Measurements from ENCODE around the gene RHEB.

DNA sequence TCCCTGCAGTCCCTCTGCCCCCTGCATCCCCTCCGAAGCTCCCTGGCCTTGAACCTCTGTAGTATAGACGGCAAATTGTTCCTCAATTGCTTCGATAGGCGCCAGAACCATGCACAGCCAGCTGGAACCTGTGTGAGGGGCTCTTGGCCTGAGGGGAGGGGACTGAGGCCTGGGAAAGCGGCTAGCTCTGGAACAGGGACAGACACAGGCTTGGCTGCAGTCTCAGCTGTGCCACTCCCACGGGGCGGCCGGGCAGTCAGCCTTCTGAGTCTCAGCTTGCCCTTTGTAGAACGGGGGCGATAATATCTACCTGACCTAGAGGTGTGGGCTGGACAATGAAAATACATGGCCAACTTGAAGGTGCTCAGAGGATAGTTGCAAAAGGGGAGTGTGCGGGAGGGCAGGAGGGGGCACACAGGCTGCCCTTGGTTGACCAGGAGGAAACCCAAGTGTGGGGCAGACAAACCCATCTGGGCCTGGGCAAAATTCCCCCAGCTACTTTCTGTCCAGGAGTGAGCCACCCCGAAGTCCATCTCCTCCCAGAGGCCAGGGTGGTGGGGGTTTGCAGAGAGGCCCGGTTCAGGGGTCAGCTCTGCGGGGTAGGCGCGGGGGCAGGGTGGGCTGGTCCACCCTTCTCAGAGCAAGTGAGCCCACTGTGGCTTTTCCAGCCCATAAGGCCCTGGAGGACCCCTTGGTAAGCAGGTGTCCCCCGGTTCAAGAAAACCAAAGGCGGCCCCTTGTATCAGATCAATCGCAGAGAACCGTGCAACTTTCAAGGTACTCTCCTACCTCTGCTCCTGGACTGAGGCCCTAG is 84.4 kb downstream of the RHEB start:
- no peak for TF ChIP-seq RAD21 (IDR thresholded peaks at IDR 0.05; ENCODE audit: low read depth)
- TF ChIP-seq EP300 (IDR thresholded peaks at IDR 0.05; ENCODE audit: borderline replicate concordance) = no peak
- TF ChIP-seq NFIC (IDR thresholded peaks at IDR 0.05) = no peak
- no peak for TF ChIP-seq TAF1 (IDR thresholded peaks at IDR 0.05; ENCODE audit: low read depth)
- TF ChIP-seq REST (IDR thresholded peaks at IDR 0.05; ENCODE audit: low read depth) = no peak
- TF ChIP-seq CREB1 (IDR thresholded peaks at IDR 0.05; ENCODE audit: low read depth) = no peak
- TF ChIP-seq FOXM1 (IDR thresholded peaks at IDR 0.05; ENCODE audit: borderline replicate concordance, low read depth) = no peak
- no peak for TF ChIP-seq CEBPB (IDR thresholded peaks at IDR 0.05)
- TF ChIP-seq, protein P1, sequence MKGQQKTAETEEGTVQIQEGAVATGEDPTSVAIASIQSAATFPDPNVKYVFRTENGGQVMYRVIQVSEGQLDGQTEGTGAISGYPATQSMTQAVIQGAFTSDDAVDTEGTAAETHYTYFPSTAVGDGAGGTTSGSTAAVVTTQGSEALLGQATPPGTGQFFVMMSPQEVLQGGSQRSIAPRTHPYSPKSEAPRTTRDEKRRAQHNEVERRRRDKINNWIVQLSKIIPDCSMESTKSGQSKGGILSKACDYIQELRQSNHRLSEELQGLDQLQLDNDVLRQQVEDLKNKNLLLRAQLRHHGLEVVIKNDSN (IDR thresholded peaks at IDR 0.05) = no peak
- no peak for TF ChIP-seq MAX (IDR thresholded peaks at IDR 0.05)
- no peak for TF ChIP-seq YY1 (IDR thresholded peaks at IDR 0.05; ENCODE audit: low read depth)
- no peak for TF ChIP-seq EGR1 (IDR thresholded peaks at IDR 0.05)
- TF ChIP-seq TCF12 (IDR thresholded peaks at IDR 0.05; ENCODE audit: low read depth) = no peak
- no peak for TF ChIP-seq TEAD4 (IDR thresholded peaks at IDR 0.05)
